T-helper 2 cell treated with Interferon-gamma antibody and Interleukin-4, amounts not matched to agents 5 μg/mL and 100 μg/mL, for 36 hours (primary cell): ENCODE results near the gene SLC9A2.

ENCODE experiments used
- DNase-seq: peaks from one replicate; pipeline ENCODE4 v3.0.0; 2021; ENCODE audit warnings: low spot score
- H3K27ac Mint-ChIP-seq: one replicate; pipeline ENCODE4 v1.8.0; 2021; ENCODE audit warnings: mild to moderate bottlenecking, mixed read lengths
- H3K27me3 Mint-ChIP-seq: one replicate; pipeline ENCODE4 v1.8.0; 2021; ENCODE audit warnings: low read depth, mixed read lengths
- H3K36me3 Mint-ChIP-seq: one replicate; pipeline ENCODE4 v1.8.0; 2021; ENCODE audit warnings: low read depth, mixed read lengths
- H3K4me1 Mint-ChIP-seq: one replicate; pipeline ENCODE4 v1.8.0; 2021; ENCODE audit warnings: low read depth, mixed read lengths
- H3K4me3 Mint-ChIP-seq: one replicate; pipeline ENCODE4 v1.8.0; 2022; ENCODE audit warnings: mild to moderate bottlenecking, moderate library complexity, mixed read lengths
- H3K9me3 Mint-ChIP-seq: one replicate; pipeline ENCODE4 v1.8.0; 2021; ENCODE audit warnings: mixed read lengths

SLC9A2 gene

GRCh38 chr2:102743259-102743658, 123.9 kb downstream of the SLC9A2 start:
- Mint-ChIP-seq H3K4me1 (no peaks in the 10 kb centered on the region), H3K4me3 (no peak overlapping the region), H3K36me3 (no peaks in the 10 kb centered on the region), H3K27ac (no peak overlapping the region), H3K27me3 (peaks cover 23% of the 10 kb centered on the region), H3K9me3 (no peaks in the 10 kb centered on the region)
- no peak for DNase-seq

DNA sequence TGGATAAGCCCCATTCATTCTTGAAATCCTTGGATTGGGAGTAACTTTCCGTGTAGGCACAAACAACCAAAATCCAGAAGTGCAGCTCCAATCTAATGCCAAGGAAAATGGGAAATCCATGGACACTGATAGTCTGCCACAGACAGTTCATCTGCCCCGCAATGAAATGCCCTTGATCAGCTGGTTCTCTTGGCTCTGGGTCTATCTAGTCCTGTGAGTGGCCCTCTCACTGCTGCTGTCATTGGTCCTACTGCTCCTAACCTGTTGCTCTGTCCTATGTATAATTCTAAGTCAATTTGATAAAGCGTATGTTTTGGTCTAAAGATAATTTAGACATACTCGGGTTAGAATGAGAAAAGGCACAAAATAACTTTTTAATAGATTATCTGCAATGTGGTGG, 128.8 kb downstream of the SLC9A2 start:
- Mint-ChIP-seq H3K27ac (no peak overlapping the region), H3K4me1 (no peaks in the 10 kb centered on the region), H3K27me3 (peaks cover 13% of the 10 kb centered on the region), H3K9me3 (no peaks in the 10 kb centered on the region), H3K4me3 (no peak overlapping the region), H3K36me3 (no peaks in the 10 kb centered on the region)
- DNase-seq, result no peak

- H3K27ac Mint-ChIP-seq, result no peak overlapping the region
- no peaks in the 10 kb centered on the region for H3K9me3 Mint-ChIP-seq
- no peaks in the 10 kb centered on the region for H3K4me1 Mint-ChIP-seq
- H3K36me3 Mint-ChIP-seq, result no peaks in the 10 kb centered on the region
- no peak for DNase-seq
- peaks cover 7% of the 10 kb centered on the region for H3K27me3 Mint-ChIP-seq
- H3K4me3 Mint-ChIP-seq, result no peak overlapping the region
Observed at GRCh38 chr2:102749938-102750337, 130.6 kb downstream of the SLC9A2 start.

GRCh38 chr2:102753563-102754159, 134.3 kb downstream of the SLC9A2 start:
- no peak overlapping the region for H3K4me3 Mint-ChIP-seq
- no peaks in the 10 kb centered on the region for H3K4me1 Mint-ChIP-seq
- H3K36me3 Mint-ChIP-seq, result no peaks in the 10 kb centered on the region
- no peak for DNase-seq
- peaks cover 3% of the 10 kb centered on the region for H3K27me3 Mint-ChIP-seq
- H3K9me3 Mint-ChIP-seq, result no peaks in the 10 kb centered on the region
- no peak overlapping the region for H3K27ac Mint-ChIP-seq

GRCh38 chr2:102754456-102755145, 135.2 kb downstream of the SLC9A2 start:
- no peak for DNase-seq
- Mint-ChIP-seq H3K4me3 (no peak overlapping the region), H3K27me3 (peaks cover 3% of the 10 kb centered on the region), H3K27ac (no peak overlapping the region), H3K9me3 (no peaks in the 10 kb centered on the region), H3K36me3 (no peaks in the 10 kb centered on the region), H3K4me1 (no peaks in the 10 kb centered on the region)

DNA sequence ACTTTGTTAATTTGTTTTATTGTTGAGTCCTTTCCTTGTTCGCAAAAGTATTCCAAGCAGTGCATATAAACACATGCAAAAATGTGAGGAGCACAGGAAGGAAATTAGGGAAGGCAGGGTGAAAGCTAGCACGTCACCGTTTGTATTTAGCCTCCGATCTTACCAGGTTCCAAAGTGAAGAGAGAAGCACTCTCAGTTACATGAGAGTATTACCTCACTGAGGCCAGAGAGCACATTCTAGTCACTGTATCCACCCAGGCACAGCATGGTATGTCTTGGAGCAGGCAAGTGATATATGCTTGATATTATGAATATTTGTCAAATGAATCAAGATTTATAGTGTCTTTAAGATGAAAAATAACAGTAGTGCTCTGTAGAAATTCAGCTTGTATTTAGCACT, 135.9 kb downstream of the SLC9A2 start:
- H3K27me3 Mint-ChIP-seq, result peaks cover 3% of the 10 kb centered on the region
- H3K9me3 Mint-ChIP-seq, result no peaks in the 10 kb centered on the region
- no peak overlapping the region for H3K27ac Mint-ChIP-seq
- H3K4me1 Mint-ChIP-seq, result no peaks in the 10 kb centered on the region
- no peaks in the 10 kb centered on the region for H3K36me3 Mint-ChIP-seq
- no peak for DNase-seq
- no peak overlapping the region for H3K4me3 Mint-ChIP-seq

- H3K36me3 Mint-ChIP-seq, result no peaks in the 10 kb centered on the region
- no peak overlapping the region for H3K4me3 Mint-ChIP-seq
- no peak for DNase-seq
- H3K27me3 Mint-ChIP-seq, result peaks cover 3% of the 10 kb centered on the region
- H3K4me1 Mint-ChIP-seq, result no peaks in the 10 kb centered on the region
- no peak overlapping the region for H3K27ac Mint-ChIP-seq
- H3K9me3 Mint-ChIP-seq, result no peaks in the 10 kb centered on the region
Observed at GRCh38 chr2:102758439-102758838, 139.1 kb downstream of the SLC9A2 start.
